CD4-positive, alpha-beta T cell treated with Interleukin-15 for 1 hour (primary cell): ENCODE data around the gene KCND2.
"Not testable (repeated sequence)": the region's sequence is repeated elsewhere in the genome, so short reads cannot be mapped to it uniquely, and the experiment has no call there.

Experiments used
- DNase-seq: peaks from one replicate; pipeline ENCODE4 v3.0.0-alpha.2; 2020

The KCND2 gene

DNA sequence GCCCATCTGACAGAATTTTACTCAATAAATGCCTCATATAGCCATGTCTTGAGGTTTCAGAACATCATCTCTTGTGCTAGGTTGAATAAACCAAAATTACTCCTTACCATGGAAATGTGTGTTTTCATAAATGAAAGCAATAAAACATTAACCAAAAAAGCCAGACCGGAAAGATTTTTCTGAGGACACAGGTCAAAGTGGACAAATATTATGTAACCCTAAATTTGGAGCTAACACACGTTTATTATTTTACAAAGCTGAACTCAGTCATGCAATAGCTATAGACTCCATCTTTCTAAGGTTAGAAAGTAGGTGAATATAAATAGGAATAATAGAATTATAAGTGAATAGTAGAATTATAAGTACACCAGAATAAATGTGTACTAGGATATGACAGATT lies 315.9 kb downstream of the KCND2 start:
- DNase-seq: no peak

DNA sequence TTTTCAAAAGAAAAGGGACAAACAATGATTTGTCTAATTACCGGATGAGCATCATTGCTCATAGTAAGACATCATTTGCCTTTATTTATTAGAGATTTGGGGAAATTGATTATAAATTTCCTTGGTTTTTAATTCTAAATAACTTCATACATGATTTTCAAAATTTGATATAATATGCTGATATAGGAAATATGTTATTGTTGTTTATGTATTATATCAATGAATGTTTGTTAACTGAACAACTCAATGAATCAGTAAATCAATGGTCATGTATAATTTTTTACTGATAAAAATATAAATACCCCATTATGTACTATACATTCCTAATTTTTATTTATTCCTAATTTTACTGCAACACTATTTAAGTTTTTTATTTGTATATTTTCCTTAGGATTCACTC lies 327.6 kb downstream of the KCND2 start:
- no peak for DNase-seq

DNA sequence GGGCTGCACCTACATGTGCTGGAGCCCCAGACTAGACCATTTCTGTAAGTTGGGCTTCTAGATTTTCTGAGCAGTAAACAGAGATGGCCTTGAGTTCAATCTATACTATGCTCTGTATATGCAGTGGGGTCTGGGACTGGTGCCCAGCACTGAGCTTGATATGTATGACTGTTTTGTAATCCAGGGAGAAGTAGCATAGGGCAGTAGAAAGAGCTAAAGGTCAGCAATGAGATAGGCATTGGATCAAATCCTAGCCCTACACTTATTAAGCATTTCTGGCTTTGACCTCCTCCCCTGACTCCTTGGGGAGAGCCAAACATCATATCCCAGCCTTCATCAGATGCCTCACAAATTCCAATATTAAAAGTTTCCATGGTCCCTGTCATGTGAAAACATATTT lies 330.4 kb downstream of the KCND2 start:
- DNase-seq: no peak

- no peak for DNase-seq
These were observed 336.3 kb downstream of the KCND2 start for GRCh38 chr7:120609136-120609753.

DNA sequence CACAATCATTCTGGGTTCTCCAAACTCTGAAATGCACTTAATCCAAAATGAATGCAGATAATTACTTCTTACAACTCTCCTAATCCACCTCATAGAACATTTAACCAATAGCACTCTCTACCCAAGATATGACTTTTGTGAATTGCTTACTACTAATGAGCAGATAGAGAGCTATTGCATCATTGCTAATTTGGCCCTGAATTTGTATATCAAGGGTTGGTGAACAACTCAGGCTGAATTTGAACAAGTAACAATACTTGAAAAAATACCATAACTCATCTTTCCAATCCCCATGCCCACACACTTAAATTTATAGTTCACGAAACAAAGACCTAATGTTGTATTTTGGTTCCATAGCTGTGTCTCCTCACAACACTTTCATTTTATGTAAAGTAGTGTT lies 339.0 kb downstream of the KCND2 start:
- DNase-seq: no peak

DNA sequence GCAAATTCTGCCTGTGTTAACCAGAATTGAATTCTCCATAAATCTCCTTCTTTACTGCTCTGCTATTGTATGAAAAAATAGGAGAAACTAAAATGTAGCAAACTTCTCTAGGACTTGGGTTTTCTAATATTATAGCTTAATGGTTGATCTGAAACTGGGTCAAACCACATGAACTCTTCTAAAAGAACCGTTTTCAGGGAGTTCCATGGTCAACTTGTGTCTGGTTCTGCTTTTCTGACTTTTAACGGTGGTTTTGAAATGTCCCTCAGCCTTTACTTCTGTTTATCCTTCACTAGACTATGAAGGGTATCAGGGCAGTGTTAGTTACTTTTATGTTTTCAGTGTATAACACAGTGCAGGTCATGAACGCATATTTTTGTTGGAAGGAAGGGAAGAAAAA lies 342.7 kb downstream of the KCND2 start:
- DNase-seq: no peak

DNA sequence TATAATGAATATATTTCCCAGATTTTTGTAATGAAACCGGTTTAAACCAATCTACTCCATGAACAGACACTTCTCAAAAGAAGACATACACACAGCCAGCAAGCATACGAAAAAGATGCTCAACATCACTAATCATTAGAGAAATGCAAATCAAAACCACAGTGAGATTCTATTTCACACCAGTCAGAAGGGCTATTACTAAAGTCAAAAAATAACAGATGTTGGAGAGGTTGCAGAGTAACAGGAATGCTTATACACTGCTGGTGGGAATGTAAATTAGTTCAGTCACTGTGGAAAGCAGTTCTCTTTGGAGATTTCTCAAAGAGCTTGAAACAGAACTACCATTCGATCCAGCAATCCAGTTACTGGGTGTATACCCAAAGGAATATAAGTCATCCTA lies 344.3 kb downstream of the KCND2 start:
- DNase-seq: no peak

- DNase-seq: no peak
These were observed 355.3 kb downstream of the KCND2 start for GRCh38 chr7:120628251-120628650.

- no peak for DNase-seq
These were observed 366.9 kb downstream of the KCND2 start for GRCh38 chr7:120639884-120640283.

GRCh38 chr7:120645966-120646365 lies 373.0 kb downstream of the KCND2 start:
- no peak for DNase-seq

- no peak for DNase-seq
These were observed 381.3 kb downstream of the KCND2 start for GRCh38 chr7:120654241-120654640.

GRCh38 chr7:120658516-120658915 lies 385.5 kb downstream of the KCND2 start:
- DNase-seq: no peak

DNA sequence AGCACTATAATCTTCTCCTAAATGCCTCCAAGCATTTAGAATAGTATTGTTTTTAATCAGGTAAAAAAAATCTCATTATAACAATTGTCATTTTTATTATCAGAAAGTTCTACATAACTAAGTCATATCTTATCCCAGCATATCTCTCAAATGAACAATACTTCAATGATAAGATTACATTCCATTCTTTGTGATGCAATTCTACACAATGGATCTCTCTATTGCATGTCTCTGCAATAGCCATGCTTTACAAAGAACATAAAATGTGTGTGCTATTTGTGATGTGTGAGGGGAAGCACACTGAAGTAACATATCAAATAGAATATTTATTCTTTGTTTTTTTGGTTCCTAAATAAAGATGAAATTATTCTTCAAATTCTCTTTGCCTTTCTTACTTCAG lies 389.3 kb downstream of the KCND2 start:
- no peak for DNase-seq

DNA sequence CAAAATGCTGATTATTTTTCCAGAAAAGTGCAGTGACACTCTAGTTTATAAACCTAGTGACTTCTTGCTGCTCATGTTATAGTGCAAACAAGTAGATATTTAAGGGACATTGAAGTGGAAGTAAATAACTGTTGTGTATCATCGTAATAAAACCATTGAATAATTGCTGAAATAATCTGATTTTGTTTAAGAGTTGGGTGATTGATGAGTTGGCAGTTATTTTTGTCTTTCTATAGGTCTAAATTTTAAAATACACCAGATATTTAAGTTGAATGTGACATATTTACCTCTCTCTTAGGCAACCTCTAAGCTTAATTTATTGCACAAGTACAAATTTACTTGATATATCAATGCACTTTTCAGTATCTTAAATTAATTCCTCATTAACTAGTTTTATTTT lies 392.1 kb downstream of the KCND2 start:
- no peak for DNase-seq

- no peak for DNase-seq
These were observed 402.1 kb downstream of the KCND2 start for GRCh38 chr7:120675076-120675475.

DNA sequence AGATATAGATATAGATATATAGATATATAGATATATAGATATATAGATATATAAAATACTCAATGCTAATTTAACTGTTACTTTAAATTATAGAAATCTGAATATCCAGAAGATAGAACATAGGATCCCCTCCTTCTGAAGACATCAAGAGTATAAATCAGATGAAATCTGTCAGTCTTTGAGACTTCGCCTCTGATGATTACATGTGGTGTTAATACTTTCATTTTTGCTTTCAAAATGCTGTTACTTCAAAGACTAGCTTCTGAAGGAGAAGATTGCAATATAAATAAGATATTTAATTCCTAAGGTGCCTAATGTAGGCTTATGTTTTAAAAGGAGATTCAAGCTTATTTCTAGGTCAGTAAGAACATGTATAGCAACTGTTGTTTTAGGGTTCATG lies 404.6 kb downstream of the KCND2 start:
- no peak for DNase-seq

DNA sequence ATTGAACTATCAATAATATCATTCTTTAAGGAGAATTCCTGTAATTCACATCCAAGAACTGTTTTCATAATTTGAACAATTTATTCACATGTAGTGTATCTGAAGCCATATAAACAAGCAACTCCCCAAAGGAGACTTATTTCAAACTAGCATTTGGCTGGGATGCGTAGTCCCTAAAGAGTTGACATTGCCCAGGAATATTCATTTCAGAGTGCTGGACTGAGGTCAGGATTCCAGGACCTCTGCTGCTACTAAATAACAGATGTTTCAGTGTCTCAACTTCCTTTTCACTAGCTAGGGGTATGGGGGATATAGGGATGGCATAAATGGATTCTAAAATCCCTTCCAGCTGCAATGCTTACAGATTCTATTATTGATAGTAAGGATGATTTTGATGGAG lies 408.0 kb downstream of the KCND2 start:
- no peak for DNase-seq

DNA sequence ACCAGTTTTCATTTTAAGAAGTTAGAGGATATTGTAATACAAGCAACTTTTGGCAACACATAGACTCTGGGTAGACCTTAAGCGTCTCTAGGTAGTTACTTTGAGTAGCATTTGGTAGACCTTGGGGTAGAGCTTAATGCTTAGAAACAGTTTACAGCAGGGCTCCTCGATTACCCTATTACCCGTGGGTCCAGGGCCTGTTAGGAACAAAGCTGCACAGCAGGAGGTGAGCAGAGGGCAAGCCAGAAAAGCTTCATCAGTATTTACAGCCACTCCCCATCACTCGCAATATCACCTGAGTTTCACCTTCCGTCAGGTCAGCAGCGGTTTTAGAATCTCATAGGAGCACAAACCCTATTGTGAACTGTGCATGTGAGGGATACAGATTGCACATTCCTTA lies 411.5 kb downstream of the KCND2 start:
- DNase-seq: no peak

- DNase-seq: no peak
These were observed 418.9 kb downstream of the KCND2 start for GRCh38 chr7:120691915-120692314.

- DNase-seq: no peak
These were observed 422.9 kb downstream of the KCND2 start for GRCh38 chr7:120695848-120696247.

GRCh38 chr7:120700796-120701195 lies 427.8 kb downstream of the KCND2 start:
- DNase-seq: no peak

- not testable (repeated sequence) for DNase-seq
These were observed 429.4 kb downstream of the KCND2 start for GRCh38 chr7:120702408-120702807.

DNA sequence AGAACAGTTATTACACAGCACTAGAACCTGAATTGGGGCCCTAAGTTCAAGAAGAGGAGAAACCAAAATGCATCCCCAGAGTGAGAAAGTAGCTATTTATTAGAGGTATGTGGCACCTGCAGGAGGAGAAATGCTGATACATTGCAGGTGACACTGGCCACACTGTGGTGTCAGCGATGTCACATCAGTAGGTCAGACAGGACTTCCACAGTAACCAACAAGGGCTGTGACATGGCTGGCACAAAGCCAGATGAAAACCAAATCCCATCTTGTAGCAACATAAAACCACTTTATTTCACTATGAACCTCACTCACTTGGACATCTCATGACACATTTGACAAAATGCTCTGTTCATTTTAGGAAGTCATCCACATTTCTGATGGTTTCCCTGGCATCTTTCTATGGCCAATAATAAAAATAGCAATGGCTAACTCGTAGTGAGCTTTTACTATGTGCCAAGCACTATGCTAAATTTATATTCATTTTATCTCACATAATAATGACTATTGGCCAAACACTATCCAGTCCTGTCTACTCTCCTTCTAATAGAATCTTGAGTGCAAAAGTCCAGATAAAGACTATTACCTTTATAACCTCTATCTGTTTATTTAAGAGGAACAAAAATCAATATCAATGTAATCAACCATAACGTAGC lies 430.7 kb downstream of the KCND2 start:
- DNase-seq: no peak

DNA sequence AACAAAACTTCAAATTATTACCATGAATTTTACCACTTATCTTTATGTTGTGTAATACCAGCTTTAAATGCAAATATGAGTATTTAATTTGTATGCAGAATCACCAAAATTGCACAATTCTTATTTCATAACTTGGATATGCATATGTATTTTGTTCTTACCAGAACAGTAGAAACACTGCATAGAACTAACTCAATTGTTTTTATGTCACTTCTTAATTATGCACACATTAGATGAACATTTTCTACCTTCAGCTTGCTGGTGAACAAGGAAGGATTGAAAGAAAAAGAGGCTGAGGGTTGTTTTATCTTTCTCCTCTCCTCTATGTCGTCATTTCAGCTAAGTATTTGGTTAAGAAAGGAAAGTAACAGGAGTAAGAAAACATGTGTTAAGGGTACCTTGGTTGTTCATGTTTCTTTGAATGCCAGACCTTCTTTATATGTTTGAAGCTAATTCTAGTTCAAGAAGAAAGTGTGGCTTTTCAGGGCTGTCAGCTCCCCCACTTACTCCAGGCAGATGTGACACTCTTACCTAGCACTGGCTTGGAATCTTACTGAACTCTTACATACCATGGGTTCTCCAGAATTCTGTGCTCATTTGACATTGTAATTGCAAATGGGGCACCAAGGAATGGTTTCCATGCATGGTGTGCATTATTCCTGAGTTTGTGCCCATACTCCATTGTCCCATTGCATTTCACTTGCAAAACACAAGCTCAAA lies 436.4 kb downstream of the KCND2 start:
- DNase-seq: no peak

- DNase-seq: no peak
These were observed 437.0 kb downstream of the KCND2 start for GRCh38 chr7:120709972-120710320.
